Measurements from ENCODE around the gene MID1IP1. TPM values are rescaled to one million over a fixed set of nuclear protein-coding genes. Genes with fewer than 3 reads are reported as not detected.

The MID1IP1 gene
- total and polyA plus RNA-seq, 10 of the 15 experiments (the other 5 are each of a cell fraction or from before 2014, with no cell fraction given) = 0.21 to 62.2 (median 14.6) TPM

DNA sequence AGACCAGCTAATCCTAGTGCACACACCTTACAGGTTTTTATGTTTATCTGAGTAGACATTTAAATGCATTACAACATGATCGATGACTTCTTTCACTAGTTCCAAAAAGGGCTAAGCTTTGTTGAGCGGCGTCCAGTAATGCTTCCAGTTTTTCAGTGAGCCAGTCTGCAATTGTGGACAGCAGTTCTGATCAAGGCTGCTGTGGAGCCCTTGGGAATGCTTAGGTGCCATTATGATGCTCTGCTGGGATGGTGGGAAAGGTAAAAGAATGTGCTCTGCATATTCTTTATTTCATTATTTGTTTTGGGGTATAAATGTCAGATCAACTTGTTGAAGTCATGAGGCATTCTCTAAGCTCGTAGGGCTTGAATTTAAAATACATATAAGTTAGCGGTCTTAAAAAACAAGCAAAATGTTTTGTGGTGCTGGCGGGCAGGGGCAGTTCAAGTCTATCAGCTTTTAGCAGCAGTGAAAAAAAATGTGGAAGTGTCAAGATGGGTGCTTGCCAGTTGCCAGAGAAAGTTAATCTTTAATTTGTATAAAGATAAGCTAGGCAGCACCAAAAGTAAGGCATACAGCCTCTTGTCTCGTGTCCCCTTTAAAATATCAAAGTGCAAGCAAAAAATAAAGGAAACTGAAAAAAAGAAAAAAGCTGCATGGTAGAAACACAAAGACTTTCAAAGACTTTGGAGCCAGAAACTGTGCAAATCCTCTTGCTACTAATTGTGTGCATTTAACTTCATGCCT, 5.8 kb downstream of the MID1IP1 start (continued):
- TF ChIP-seq, protein P1, sequence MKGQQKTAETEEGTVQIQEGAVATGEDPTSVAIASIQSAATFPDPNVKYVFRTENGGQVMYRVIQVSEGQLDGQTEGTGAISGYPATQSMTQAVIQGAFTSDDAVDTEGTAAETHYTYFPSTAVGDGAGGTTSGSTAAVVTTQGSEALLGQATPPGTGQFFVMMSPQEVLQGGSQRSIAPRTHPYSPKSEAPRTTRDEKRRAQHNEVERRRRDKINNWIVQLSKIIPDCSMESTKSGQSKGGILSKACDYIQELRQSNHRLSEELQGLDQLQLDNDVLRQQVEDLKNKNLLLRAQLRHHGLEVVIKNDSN (IDR thresholded peaks at IDR 0.05; ENCODE audit: borderline replicate concordance, extremely low read length, insufficient read depth, low read depth, low read length) = no peak
- TF ChIP-seq MTA3 (IDR thresholded peaks at IDR 0.05; ENCODE audit: borderline replicate concordance, low read length) = no peak
- no peak for TF ChIP-seq ASH2L (IDR thresholded peaks at IDR 0.05; ENCODE audit: borderline replicate concordance, low read depth)
- peak; percentile 43; the same call in 1 of the 2 replicates for TF ChIP-seq ZNF384 (IDR thresholded peaks at IDR 0.05; ENCODE audit: borderline replicate concordance, low read depth, low read length)
- TF ChIP-seq JUNB (IDR thresholded peaks at IDR 0.05) = no peak
- TF ChIP-seq EGR1 (IDR thresholded peaks at IDR 0.05; ENCODE audit: borderline replicate concordance in 1 of 2, low read depth in 2 of 2, low read length in 2 of 2) = no peak
- no peak for TF ChIP-seq FOXK2 (IDR thresholded peaks at IDR 0.05)
- TF ChIP-seq, protein P2, sequence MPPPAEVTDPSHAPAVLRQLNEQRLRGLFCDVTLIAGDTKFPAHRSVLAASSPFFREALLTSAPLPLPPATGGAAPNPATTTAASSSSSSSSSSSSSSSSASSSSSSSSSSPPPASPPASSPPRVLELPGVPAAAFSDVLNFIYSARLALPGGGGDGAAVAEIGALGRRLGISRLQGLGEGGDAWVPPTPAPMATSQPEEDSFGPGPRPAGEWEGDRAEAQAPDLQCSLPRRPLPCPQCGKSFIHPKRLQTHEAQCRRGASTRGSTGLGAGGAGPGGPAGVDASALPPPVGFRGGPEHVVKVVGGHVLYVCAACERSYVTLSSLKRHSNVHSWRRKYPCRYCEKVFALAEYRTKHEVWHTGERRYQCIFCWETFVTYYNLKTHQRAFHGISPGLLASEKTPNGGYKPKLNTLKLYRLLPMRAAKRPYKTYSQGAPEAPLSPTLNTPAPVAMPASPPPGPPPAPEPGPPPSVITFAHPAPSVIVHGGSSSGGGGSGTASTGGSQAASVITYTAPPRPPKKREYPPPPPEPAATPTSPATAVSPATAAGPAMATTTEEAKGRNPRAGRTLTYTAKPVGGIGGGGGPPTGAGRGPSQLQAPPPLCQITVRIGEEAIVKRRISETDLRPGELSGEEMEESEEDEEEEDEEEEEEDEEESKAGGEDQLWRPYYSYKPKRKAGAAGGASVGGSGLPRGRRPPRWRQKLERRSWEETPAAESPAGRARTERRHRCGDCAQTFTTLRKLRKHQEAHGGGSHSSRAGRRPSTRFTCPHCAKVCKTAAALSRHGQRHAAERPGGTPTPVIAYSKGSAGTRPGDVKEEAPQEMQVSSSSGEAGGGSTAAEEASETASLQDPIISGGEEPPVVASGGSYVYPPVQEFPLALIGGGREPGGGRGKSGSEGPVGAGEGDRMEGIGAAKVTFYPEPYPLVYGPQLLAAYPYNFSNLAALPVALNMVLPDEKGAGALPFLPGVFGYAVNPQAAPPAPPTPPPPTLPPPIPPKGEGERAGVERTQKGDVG (CRISPR knock-in tag; IDR thresholded peaks at IDR 0.05) = no peak
- TF ChIP-seq, protein P3, sequence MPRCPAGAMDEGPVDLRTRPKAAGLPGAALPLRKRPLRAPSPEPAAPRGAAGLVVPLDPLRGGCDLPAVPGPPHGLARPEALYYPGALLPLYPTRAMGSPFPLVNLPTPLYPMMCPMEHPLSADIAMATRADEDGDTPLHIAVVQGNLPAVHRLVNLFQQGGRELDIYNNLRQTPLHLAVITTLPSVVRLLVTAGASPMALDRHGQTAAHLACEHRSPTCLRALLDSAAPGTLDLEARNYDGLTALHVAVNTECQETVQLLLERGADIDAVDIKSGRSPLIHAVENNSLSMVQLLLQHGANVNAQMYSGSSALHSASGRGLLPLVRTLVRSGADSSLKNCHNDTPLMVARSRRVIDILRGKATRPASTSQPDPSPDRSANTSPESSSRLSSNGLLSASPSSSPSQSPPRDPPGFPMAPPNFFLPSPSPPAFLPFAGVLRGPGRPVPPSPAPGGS (IDR thresholded peaks at IDR 0.05; ENCODE audit: borderline replicate concordance, insufficient read depth, low read depth, low read length, poor library complexity, severe bottlenecking) = no peak
